Duodenal mucosa (tissue), 2 donors: ENCODE measurements around the gene WDR17.

Source experiments
- H3K27ac ChIP-seq: one replicate; pipeline ENCODE4 v1.7.0; 2013; ENCODE audit warnings: low read depth, low read length
- H3K27me3 ChIP-seq, 2 donors: one replicate each; pipeline ENCODE4 v1.7.0; 2013; ENCODE audit warnings: low read length in 2 of 2, control low read depth in 1 of 2; ENCODE audit not compliant: insufficient read depth in 2 of 2, control insufficient read depth in 1 of 2
- H3K36me3 ChIP-seq, 2 donors: one replicate each; pipeline ENCODE4 v1.7.0; 2013; ENCODE audit warnings: low read length in 2 of 2, control low read depth in 1 of 2; ENCODE audit not compliant: insufficient read depth in 2 of 2, control insufficient read depth in 1 of 2
- H3K4me1 ChIP-seq, 2 donors: one replicate each; pipeline ENCODE4 v1.7.0; 2013; ENCODE audit warnings: low read length in 2 of 2, control low read depth in 1 of 2; ENCODE audit not compliant: insufficient read depth in 2 of 2, control insufficient read depth in 1 of 2
- H3K4me3 ChIP-seq, 2 donors: one replicate each; pipeline ENCODE4 v1.7.0; 2013; ENCODE audit warnings: low read length in 2 of 2, low read depth in 1 of 2
- H3K9ac ChIP-seq, 2 donors: one replicate each; pipeline ENCODE4 v1.7.0; 2013; ENCODE audit warnings: low read length in 2 of 2, low read depth in 1 of 2
- H3K9me3 ChIP-seq, 2 donors: one replicate each; pipeline ENCODE4 v1.7.0; 2013; ENCODE audit warnings: low read length in 2 of 2, control low read depth in 1 of 2; ENCODE audit not compliant: control insufficient read depth in 1 of 2

The WDR17 gene

GRCh38 chr4:176084769-176085168, 19.1 kb downstream of the WDR17 start:
- H3K27ac ChIP-seq, result no peak overlapping the region
- H3K9me3 ChIP-seq, result no peaks in the 10 kb centered on the region
- no peak overlapping the region for H3K9ac ChIP-seq
- H3K4me3 ChIP-seq, result no peak overlapping the region
- no peaks in the 10 kb centered on the region for H3K36me3 ChIP-seq
- no peaks in the 10 kb centered on the region for H3K4me1 ChIP-seq
- no peaks in the 10 kb centered on the region for H3K27me3 ChIP-seq

DNA sequence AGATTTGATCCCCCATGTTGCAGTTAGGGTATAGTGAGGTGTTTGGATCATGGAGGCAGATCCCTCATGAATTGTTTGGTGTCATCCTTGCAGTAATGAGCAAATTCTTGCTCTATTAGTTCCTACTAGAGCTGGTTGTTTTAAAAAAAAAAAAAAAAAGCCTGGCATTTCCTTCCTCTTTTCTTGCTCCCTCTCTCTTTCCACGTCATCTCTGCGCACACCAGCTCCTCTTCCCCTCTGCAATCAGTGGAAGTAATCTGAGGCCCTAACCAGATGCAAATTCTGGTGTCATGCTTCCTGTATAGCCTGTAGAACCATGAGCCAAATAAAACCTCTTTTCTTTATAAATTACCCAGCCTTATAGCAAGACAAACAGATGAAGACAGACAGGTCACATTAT, 24.5 kb downstream of the WDR17 start:
- Histone ChIP-seq H3K27ac (no peak overlapping the region), H3K36me3 (no peaks in the 10 kb centered on the region), H3K4me3 (no peak overlapping the region), H3K27me3 (no peaks in the 10 kb centered on the region), H3K4me1 (no peaks in the 10 kb centered on the region), H3K9me3 (peaks cover 0 to 2% of the 10 kb centered on the region in 2 donors), H3K9ac (no peak overlapping the region)

DNA sequence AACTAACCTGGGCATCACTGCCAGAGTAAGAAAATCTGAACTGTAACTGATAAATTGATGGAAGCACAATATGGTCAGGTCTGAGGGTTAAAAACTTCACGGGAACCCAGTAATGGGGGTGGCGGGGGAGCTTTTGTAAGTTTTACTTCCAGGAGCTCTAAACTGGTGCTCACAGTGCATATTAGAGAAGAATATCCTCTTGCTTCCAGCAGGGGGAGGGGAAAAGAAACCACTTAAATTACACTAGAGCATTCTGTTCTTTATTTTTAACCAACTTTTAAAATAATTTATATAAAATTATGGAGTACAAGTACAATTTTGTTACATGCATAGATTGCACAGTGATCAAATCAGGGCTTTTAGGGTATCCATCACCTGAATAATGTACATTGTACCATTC, 33.7 kb downstream of the WDR17 start:
- H3K4me3 ChIP-seq, result no peak overlapping the region
- H3K27me3 ChIP-seq, result no peaks in the 10 kb centered on the region
- H3K4me1 ChIP-seq, result no peaks in the 10 kb centered on the region
- no peaks in the 10 kb centered on the region for H3K36me3 ChIP-seq
- H3K9me3 ChIP-seq, result no peaks in the 10 kb centered on the region
- H3K9ac ChIP-seq, result no peak overlapping the region
- no peak overlapping the region for H3K27ac ChIP-seq

- Histone ChIP-seq H3K9me3 (no peaks in the 10 kb centered on the region), H3K27me3 (no peaks in the 10 kb centered on the region), H3K4me3 (no peak overlapping the region), H3K4me1 (no peaks in the 10 kb centered on the region), H3K9ac (no peak overlapping the region), H3K36me3 (no peaks in the 10 kb centered on the region), H3K27ac (no peak overlapping the region)
These were observed 36.9 kb downstream of the WDR17 start for GRCh38 chr4:176102414-176103063.

- Histone ChIP-seq H3K27me3 (no peaks in the 10 kb centered on the region), H3K36me3 (no peaks in the 10 kb centered on the region), H3K9ac (no peak overlapping the region), H3K9me3 (no peaks in the 10 kb centered on the region), H3K4me1 (no peaks in the 10 kb centered on the region), H3K4me3 (no peak overlapping the region), H3K27ac (no peak overlapping the region)
These were observed 42.1 kb downstream of the WDR17 start for GRCh38 chr4:176107695-176108094.

GRCh38 chr4:176123710-176124407, 58.2 kb downstream of the WDR17 start:
- H3K4me3 ChIP-seq, result no peak overlapping the region
- no peaks in the 10 kb centered on the region for H3K27me3 ChIP-seq
- H3K4me1 ChIP-seq, result no peaks in the 10 kb centered on the region

DNA sequence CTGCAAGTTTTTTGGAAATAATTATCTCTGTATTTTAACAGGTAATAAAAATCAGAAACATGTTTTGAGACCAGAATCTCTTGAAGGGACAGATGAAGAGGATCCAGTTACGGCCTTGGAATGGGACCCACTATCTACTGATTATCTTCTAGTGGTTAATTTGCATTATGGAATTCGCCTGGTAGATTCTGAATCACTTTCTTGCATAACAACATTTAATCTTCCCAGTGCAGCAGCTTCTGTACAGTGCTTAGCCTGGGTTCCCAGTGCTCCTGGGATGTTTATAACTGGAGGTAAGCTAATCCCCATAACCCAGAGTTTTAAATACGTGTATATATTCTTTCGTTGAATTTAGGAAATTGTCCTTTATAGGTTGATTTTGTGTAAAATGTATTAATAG, 59.4 kb downstream of the WDR17 start:
- H3K9me3 ChIP-seq, result no peaks in the 10 kb centered on the region

More at GRCh38 chr4:176123710-176124407, 58.2 kb downstream of the WDR17 start:
- no peaks in the 10 kb centered on the region for H3K36me3 ChIP-seq
- no peaks in the 10 kb centered on the region for H3K9me3 ChIP-seq
- H3K27ac ChIP-seq, result no peak overlapping the region
- H3K9ac ChIP-seq, result no peak overlapping the region

DNA sequence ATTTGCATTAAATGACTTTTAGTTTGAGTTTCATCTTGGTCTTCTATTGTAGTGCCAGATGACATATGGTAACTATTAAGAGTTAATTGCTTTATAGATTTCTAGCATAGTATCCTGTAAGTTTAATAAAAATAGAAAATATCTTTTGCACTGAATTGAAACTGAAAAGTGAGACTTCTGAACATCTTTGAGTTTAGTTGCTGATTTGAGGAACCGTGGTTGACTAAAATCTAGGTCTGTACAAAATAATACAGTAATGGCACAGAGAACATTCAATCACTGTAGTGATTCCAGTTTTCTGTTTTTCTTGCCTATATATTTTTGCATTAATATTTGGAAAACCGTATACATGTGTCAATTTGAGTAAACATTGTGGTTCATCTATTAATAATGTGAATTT, 69.0 kb downstream of the WDR17 start:
- H3K4me3 ChIP-seq, result no peak overlapping the region
- no peaks in the 10 kb centered on the region for H3K9me3 ChIP-seq
- H3K27ac ChIP-seq, result no peak overlapping the region
- no peaks in the 10 kb centered on the region for H3K27me3 ChIP-seq
- no peak overlapping the region for H3K9ac ChIP-seq
- H3K36me3 ChIP-seq, result no peaks in the 10 kb centered on the region
- H3K4me1 ChIP-seq, result no peaks in the 10 kb centered on the region

More for the DNA sequence above, 59.4 kb downstream of the WDR17 start:
- no peak overlapping the region for H3K27ac ChIP-seq
- no peak overlapping the region for H3K4me3 ChIP-seq
- no peaks in the 10 kb centered on the region for H3K4me1 ChIP-seq
- no peaks in the 10 kb centered on the region for H3K36me3 ChIP-seq
- no peaks in the 10 kb centered on the region for H3K27me3 ChIP-seq
- no peak overlapping the region for H3K9ac ChIP-seq

DNA sequence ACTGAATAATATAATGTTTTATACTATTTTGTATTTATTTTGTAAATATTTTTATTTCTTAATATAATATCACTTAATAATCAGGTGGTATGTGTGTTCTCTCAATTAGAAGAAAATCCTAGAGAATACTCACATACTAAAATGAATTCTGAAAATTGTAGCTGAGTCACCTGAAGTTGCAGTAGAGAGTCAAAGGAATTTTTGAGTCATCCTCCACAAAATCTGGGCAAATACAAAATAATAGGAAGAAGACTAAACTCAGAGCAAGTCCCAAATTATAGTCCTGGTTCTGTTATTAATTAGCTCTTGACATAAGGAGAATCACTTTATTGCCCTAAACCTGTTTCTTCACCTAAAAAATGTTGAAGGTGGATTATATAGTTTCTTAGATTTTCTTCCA, 72.0 kb downstream of the WDR17 start:
- Histone ChIP-seq H3K4me1 (no peaks in the 10 kb centered on the region), H3K27ac (no peak overlapping the region), H3K9ac (no peak overlapping the region), H3K4me3 (no peak overlapping the region), H3K27me3 (no peaks in the 10 kb centered on the region), H3K36me3 (no peaks in the 10 kb centered on the region), H3K9me3 (no peaks in the 10 kb centered on the region)

DNA sequence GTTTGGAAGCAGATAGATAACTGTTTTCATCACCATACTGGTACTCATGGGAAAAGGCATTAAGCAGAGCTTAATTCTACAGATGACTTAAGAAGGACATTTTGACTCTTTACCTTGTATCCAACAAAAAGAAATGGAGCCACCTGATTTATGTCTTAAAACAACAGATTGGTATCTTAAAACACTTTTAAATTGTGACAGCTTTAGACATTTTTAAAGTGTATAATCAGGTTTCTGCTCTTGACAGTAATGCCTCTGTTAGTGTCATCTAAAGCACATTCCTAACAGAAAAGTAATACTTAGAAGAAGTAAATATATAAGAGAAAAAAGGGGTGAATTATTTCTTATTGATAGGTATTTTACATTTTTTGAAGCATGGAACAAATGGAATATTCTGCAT, 73.9 kb downstream of the WDR17 start:
- Histone ChIP-seq H3K36me3 (no peaks in the 10 kb centered on the region), H3K27ac (no peak overlapping the region), H3K9ac (no peak overlapping the region), H3K9me3 (no peaks in the 10 kb centered on the region), H3K27me3 (no peaks in the 10 kb centered on the region), H3K4me1 (no peaks in the 10 kb centered on the region), H3K4me3 (no peak overlapping the region)
